Measurements from ENCODE around the gene STXBP6. TPM values are rescaled to one million over a fixed set of nuclear protein-coding genes. Genes with fewer than 3 reads are reported as not detected.
"Not testable (repeated sequence)": the region's sequence is repeated elsewhere in the genome, so short reads cannot be mapped to it uniquely, and the experiment has no call there.

The STXBP6 gene
- total and polyA plus RNA-seq, 4 donors, result 0.05 to 10.5 (median 2.3) TPM

- no peaks in the 10 kb centered on the region for H3K4me1 ChIP-seq (ENCODE audit: control insufficient read depth in 1 of 2, insufficient read depth in 2 of 2, low read length in 2 of 2)
- no peak overlapping the region for H3K4me3 ChIP-seq (ENCODE audit: low read length in 2 of 2)
- no peak overlapping the region for H3K27ac ChIP-seq (ENCODE audit: low read depth in 1 of 2, low read length in 2 of 2)
- DNase-seq, result no peak
- ATAC-seq (ENCODE audit: low FRiP score), result no peak
- 84 to 88% methylated on average over 2 of the region's 2 CpGs for WGBS, 2 donors
- peaks cover 5% of the 10 kb centered on the region for H3K9me3 ChIP-seq (ENCODE audit: control insufficient read depth, low read length)
- no peaks in the 10 kb centered on the region for H3K36me3 ChIP-seq (ENCODE audit: control insufficient read depth in 1 of 2, insufficient read depth in 2 of 2, low read length in 1 of 2)
- H3K27me3 ChIP-seq (ENCODE audit: control insufficient read depth in 1 of 2, insufficient read depth in 2 of 2, low read length in 1 of 2), result peaks cover 0 to 2% of the 10 kb centered on the region in 2 donors
- intact Hi-C loops (cut with DNase I), result no loop called here
Observed at GRCh38 chr14:24777678-24778077, 272.3 kb downstream of the STXBP6 start.

- Histone ChIP-seq H3K27ac (ENCODE audit: low read depth in 1 of 2, low read length in 2 of 2) (no peak overlapping the region), H3K27me3 (ENCODE audit: control insufficient read depth in 1 of 2, insufficient read depth in 2 of 2, low read length in 1 of 2) (no peaks in the 10 kb centered on the region), H3K4me3 (ENCODE audit: low read length in 2 of 2) (no peak overlapping the region), H3K9me3 (ENCODE audit: control insufficient read depth, low read length) (peaks cover 4% of the 10 kb centered on the region), H3K4me1 (ENCODE audit: control insufficient read depth in 1 of 2, insufficient read depth in 2 of 2, low read length in 2 of 2) (no peaks in the 10 kb centered on the region), H3K36me3 (ENCODE audit: control insufficient read depth in 1 of 2, insufficient read depth in 2 of 2, low read length in 1 of 2) (no peaks in the 10 kb centered on the region)
- intact Hi-C loops (cut with DNase I), result no loop called here
- DNase-seq (no peak), ATAC-seq (ENCODE audit: low FRiP score) (no peak)
- WGBS, 2 donors, result 68 to 74% methylated on average over 8 of the region's 8 CpGs
Observed at GRCh38 chr14:24775950-24776349, 274.0 kb downstream of the STXBP6 start.

GRCh38 chr14:24774187-24774915 is 275.6 kb downstream of the STXBP6 start:
- Histone ChIP-seq H3K4me1 (ENCODE audit: control insufficient read depth in 1 of 2, insufficient read depth in 2 of 2, low read length in 2 of 2) (no peaks in the 10 kb centered on the region), H3K27ac (ENCODE audit: low read depth in 1 of 2, low read length in 2 of 2) (no peak overlapping the region), H3K36me3 (ENCODE audit: control insufficient read depth in 1 of 2, insufficient read depth in 2 of 2, low read length in 1 of 2) (no peaks in the 10 kb centered on the region), H3K9me3 (ENCODE audit: control insufficient read depth, low read length) (peaks cover 4% of the 10 kb centered on the region), H3K4me3 (ENCODE audit: low read length in 2 of 2) (no peak overlapping the region), H3K27me3 (ENCODE audit: control insufficient read depth in 1 of 2, insufficient read depth in 2 of 2, low read length in 1 of 2) (no peaks in the 10 kb centered on the region)
- DNase-seq (no peak), ATAC-seq (ENCODE audit: low FRiP score) (no peak)
- WGBS, 2 donors, result 62 to 72% methylated on average over 6 of the region's 6 CpGs
- intact Hi-C loops (cut with DNase I), result no loop called here

- H3K27ac ChIP-seq (ENCODE audit: low read depth in 1 of 2, low read length in 2 of 2); ATAC-seq (ENCODE audit: low FRiP score); DNase-seq; H3K36me3 ChIP-seq (ENCODE audit: control insufficient read depth in 1 of 2, insufficient read depth in 2 of 2, low read length in 1 of 2); H3K9me3 ChIP-seq (ENCODE audit: control insufficient read depth, low read length); intact Hi-C loops (cut with DNase I); H3K4me1 ChIP-seq (ENCODE audit: control insufficient read depth in 1 of 2, insufficient read depth in 2 of 2, low read length in 2 of 2); H3K4me3 ChIP-seq (ENCODE audit: low read length in 2 of 2); H3K27me3 ChIP-seq (ENCODE audit: control insufficient read depth in 1 of 2, insufficient read depth in 2 of 2, low read length in 1 of 2): not testable (repeated sequence)
- 55 to 62% methylated on average over 1 of the region's 1 CpG for WGBS, 2 donors
Observed at GRCh38 chr14:24773564-24773963, 276.4 kb downstream of the STXBP6 start.

GRCh38 chr14:24766434-24766833 is 283.5 kb downstream of the STXBP6 start:
- no peaks in the 10 kb centered on the region for H3K36me3 ChIP-seq (ENCODE audit: control insufficient read depth in 1 of 2, insufficient read depth in 2 of 2, low read length in 1 of 2)
- DNase-seq, result no peak
- no peaks in the 10 kb centered on the region for H3K27me3 ChIP-seq (ENCODE audit: control insufficient read depth in 1 of 2, insufficient read depth in 2 of 2, low read length in 1 of 2)
- no peak overlapping the region for H3K27ac ChIP-seq (ENCODE audit: low read depth in 1 of 2, low read length in 2 of 2)
- WGBS, 2 donors, result 50 to 77% methylated on average over 2 of the region's 2 CpGs
- H3K4me1 ChIP-seq (ENCODE audit: control insufficient read depth in 1 of 2, insufficient read depth in 2 of 2, low read length in 2 of 2), result no peaks in the 10 kb centered on the region
- no peak overlapping the region for H3K4me3 ChIP-seq (ENCODE audit: low read length in 2 of 2)
- intact Hi-C loops (cut with DNase I), result no loop called here
- peaks cover 1% of the 10 kb centered on the region for H3K9me3 ChIP-seq (ENCODE audit: control insufficient read depth, low read length)
- ATAC-seq (ENCODE audit: low FRiP score), result no peak

GRCh38 chr14:24761141-24761540 is 288.8 kb downstream of the STXBP6 start:
- Histone ChIP-seq H3K4me3 (ENCODE audit: low read length in 2 of 2) (no peak overlapping the region), H3K27me3 (ENCODE audit: control insufficient read depth in 1 of 2, insufficient read depth in 2 of 2, low read length in 1 of 2) (no peaks in the 10 kb centered on the region), H3K4me1 (ENCODE audit: control insufficient read depth in 1 of 2, insufficient read depth in 2 of 2, low read length in 2 of 2) (no peaks in the 10 kb centered on the region), H3K36me3 (ENCODE audit: control insufficient read depth in 1 of 2, insufficient read depth in 2 of 2, low read length in 1 of 2) (no peaks in the 10 kb centered on the region), H3K27ac (ENCODE audit: low read depth in 1 of 2, low read length in 2 of 2) (no peak overlapping the region), H3K9me3 (ENCODE audit: control insufficient read depth, low read length) (no peaks in the 10 kb centered on the region)
- DNase-seq, result no peak
- intact Hi-C loops (cut with DNase I), result no loop called here
- 56 to 62% methylated on average over 2 of the region's 2 CpGs for WGBS, 2 donors
- ATAC-seq (ENCODE audit: low FRiP score), result no peak
